DMS79 (cell line): ENCODE results near the gene NLRP6.
"Not testable (repeated sequence)": the region's sequence is repeated elsewhere in the genome, so short reads cannot be mapped to it uniquely, and the experiment has no call there.

Experiments
- DNase-seq: peaks from one replicate; lab custom pipeline; 2025; lab: John Stamatoyannopoulos, UW

NLRP6 gene

GRCh38 chr11:308740-309665, 30.8 kb downstream of the NLRP6 start:
- DNase-seq = not testable (repeated sequence)

DNA sequence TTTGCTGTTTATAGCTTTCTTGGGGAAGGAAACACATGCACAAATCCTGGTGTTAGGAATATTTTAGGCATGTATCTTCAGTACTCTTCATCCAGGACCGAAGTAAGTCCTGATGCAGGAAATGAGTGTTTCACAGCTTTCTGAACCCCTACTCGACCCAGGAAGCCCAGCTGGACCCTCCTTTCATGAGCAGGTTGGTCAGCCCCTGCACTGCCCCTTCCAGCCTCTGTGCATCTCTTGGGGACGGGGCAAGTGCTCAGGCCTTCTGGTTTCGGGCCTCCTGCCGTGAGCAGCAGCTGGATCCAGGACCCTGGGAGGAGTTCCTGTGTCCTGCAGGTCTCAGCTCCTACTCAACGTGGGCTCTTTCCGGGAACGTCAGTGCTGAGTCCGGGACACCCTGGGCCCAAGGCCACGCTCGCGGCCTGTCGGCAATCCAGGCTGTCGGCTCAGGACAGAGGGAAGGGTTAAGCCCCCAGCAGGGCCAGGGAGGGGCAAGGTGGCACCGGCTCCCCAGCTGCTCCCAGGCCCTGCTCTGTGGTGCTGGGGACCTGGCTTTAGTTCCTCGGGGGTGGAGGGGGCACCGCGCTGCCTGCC, 31.9 kb downstream of the NLRP6 start:
- DNase-seq = not testable (repeated sequence)

- DNase-seq = not testable (repeated sequence)
Observed at GRCh38 chr11:311013-311748, 33.0 kb downstream of the NLRP6 start.

GRCh38 chr11:312092-312816, 34.0 kb downstream of the NLRP6 start:
- DNase-seq = no peak

- no peak for DNase-seq
Observed at GRCh38 chr11:313304-313786, 35.1 kb downstream of the NLRP6 start.

GRCh38 chr11:313787-314553, 35.8 kb downstream of the NLRP6 start, which contains the start of gene IFITM1:
Gene IFITM1 (plus strand): TSS chr11:314040. CDS start chr11:314171, 131 bp downstream.
- no peak for DNase-seq

DNA sequence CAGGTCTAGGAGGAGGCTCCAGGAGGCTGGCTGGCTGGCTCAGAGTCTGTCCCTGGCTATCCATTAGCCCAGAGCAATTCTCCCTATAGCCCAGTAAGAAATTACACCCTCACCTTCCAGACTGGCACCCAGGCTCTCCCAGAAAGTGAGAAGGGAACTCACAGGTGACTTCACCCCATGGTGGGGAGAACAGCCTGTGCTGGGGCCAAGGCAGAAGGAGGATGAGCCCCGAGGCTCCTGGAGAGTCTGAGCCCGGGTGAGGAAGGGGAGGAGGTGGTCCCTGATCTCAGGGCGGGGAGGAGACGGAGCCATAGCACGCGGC, 36.3 kb downstream of the NLRP6 start:
- DNase-seq = not testable (repeated sequence)

DNA sequence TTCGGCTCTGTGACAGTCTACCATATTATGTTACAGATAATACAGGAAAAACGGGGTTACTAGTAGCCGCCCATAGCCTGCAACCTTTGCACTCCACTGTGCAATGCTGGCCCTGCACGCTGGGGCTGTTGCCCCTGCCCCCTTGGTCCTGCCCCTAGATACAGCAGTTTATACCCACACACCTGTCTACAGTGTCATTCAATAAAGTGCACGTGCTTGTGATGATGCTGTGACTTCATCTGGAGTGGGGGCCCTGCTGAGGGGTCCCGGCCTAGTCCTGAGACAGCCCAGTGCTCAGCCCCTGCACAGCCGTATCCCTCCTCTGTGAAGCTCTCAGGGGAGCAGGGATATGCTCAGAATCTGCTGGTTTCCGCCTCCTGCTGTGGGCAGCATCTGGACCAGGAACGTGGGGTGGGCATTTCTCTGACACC, 36.9 kb downstream of the NLRP6 start:
- no peak for DNase-seq

DNA sequence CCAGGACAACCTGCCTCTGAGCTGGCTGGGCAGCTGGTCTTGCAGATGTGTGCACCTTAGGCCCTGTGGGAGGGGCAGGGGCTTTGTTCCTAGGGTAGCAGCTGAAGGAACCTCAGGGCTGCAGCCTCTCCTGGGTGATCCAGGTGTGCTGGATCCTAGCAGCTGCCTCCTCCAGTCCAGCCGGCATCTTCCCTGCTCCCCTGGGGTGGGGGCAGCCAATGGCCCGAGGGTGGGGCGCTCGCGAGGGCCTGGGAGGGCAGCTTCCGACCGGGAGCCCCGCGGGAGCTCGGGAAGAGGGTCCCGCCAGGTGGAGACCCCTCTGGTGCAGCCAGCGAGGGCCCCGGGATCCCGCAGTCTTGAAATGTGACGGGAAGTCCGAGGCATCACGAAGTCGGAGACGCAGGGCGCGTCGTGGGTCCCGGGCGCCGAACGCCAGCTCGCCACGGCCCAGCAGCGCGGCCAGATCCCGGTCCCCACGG, 37.3 kb downstream of the NLRP6 start:
- no peak for DNase-seq

DNA sequence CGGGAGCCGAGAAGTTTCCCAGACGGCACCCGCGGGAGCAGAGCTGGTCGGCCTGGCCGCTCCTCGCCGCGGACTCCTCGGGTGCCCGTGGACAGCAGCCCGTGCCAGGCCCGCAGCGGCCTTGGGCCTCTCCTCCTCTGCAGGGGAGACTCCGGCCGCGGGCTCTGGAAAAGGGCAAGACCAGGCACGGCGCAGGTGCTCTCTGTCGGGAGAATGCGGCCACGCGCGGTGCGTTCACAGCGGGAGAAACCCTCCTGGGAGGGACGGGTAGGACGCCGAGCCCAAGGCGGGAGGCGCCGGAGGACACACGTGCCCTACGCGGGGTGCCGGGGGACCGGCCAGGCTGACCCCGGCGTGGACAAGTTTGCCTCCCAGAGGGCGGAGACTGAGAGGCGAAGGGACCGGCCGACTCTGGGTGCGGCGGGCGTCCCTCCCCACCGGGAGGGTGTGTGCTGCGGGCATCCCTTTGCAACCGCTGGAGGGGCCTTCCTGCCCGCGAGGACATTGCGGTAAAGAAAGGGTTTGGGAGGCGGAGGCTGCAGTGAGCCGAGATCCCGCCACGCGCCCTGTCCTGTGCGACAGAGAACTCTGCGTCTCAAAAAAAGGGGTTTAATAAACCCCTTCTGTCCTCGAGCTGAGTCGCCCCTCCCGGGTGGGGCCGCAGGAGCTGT, 38.0 kb downstream of the NLRP6 start:
- no peak for DNase-seq

GRCh38 chr11:316891-317301, 38.7 kb downstream of the NLRP6 start:
- no peak for DNase-seq

- DNase-seq = not testable (repeated sequence)
Observed at GRCh38 chr11:317668-318404, 39.6 kb downstream of the NLRP6 start.

- not testable (repeated sequence) for DNase-seq
Observed at GRCh38 chr11:318405-319120, 40.4 kb downstream of the NLRP6 start.

GRCh38 chr11:319121-319887, 41.1 kb downstream of the NLRP6 start:
- not testable (repeated sequence) for DNase-seq

- not testable (repeated sequence) for DNase-seq
Observed at GRCh38 chr11:319888-320273, 41.7 kb downstream of the NLRP6 start.

- DNase-seq = no peak
Observed at GRCh38 chr11:324156-324555, 45.9 kb downstream of the NLRP6 start.

DNA sequence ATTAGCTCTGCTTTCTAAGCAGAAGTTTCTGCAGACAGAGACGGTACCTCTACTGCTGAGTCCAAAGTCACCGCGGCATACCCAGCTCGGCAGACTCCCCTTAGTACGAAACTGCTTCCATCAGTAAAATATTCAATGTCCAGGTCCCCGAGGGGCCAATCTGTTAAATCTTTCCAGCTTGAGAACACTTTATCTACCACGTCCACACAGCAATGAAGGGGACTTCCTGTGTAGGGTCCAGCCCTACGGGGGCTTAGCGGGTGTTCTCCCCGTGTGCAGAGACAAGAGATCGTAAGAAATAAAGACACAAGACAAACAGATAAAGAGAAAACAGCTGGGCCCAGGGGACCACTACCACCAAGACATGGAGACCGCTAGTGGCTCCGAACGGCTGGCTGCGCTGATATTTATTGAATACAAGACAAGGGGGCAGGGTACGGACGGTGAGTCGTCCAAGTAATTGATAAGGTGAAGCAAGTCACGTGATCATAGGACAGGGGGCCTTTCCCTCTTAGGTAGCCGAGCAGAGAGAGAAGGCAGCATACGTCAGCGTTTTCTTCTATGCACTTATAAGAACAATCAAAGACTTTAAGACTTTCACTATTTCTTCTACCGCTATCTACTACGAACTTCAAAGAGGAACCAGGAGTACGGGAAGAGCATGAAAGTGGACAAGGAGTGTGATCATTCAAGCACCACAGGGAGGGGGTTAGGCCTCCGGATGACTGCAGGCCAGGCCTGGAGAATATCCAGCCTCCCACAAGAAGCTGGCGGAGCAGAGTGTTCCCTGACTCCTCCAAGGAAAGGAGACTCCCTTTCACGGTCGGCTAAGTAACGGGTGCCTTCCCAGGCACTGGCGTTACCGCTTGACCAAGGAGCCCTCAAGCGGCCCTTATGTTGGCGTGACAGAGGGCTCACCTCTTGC, 46.6 kb downstream of the NLRP6 start:
- DNase-seq = not testable (repeated sequence)
